HepG2 (cell line): ENCODE data around the gene PKD2L2. TPM values are rescaled to one million over a fixed set of nuclear protein-coding genes. Genes with fewer than 3 reads are reported as not detected.
"Not testable (repeated sequence)": the region's sequence is repeated elsewhere in the genome, so short reads cannot be mapped to it uniquely, and the experiment has no call there.

ENCODE experiments used
- ATAC-seq: fragments of 200-7000 bp; cut with Tn5 transposase; 3 replicates; pipeline ENCODE4 v1.9.1; 2020; ENCODE audit warnings: mild to moderate bottlenecking, moderate library complexity
- BruUV-seq: library from RNA; stranded (reverse); fragments of 400-500 nt; replicated peaks from 2 replicates; lab custom pipeline; 2021; lab: Mats Ljungman, UMichigan
- CTCF ChIA-PET: fragments of 300-600 bp; formaldehyde crosslinking; extraction: SDS; loops from one replicate; lab custom pipeline; 2021; ENCODE audit warnings: low total read pairs, inconsistent platforms, low intra/inter-chr PET ratio; lab: Yijun Ruan, JAX
- POLR2A ChIA-PET: fragments of 350-600 bp; sonication (Branson Sonifier 250); formaldehyde crosslinking; loops from one replicate; lab custom pipeline; 2020; ENCODE audit warnings: antibody characterized with exemption, inconsistent platforms; lab: Yijun Ruan, JAX
- DNase-seq: peaks from one replicate; pipeline ENCODE4 v3.0.0-alpha.2; 2015; ENCODE audit warnings: low spot score
- FAIRE-seq: peaks from 3 replicates; lab custom pipeline; 2011; peaks lifted over from hg19 to GRCh38; lab: Jason Lieb, UNC
- H2AFZ ChIP-seq: one replicate; pipeline ENCODE4 v1.6.1; 2011; ENCODE audit warnings: low read length, inconsistent platforms
- H3K27ac ChIP-seq: fragments of 300-600 bp; 3 replicates; pipeline ENCODE4 v1.8.0; 2011; ENCODE audit warnings: mixed run types, mild to moderate bottlenecking, mixed read lengths, low read length, inconsistent platforms; ENCODE audit not compliant: insufficient read depth; ENCODE audit errors: extremely low read length
- H3K27me3 ChIP-seq, 2 experiments: fragments of 200-600 bp in 1 of 2; 2 replicates in 1 of 2; 3 replicates in 1 of 2; pipeline versions ENCODE4 v1.6.0 to v1.8.0; 2011; ENCODE audit warnings: low read length in 2 of 2, mild to moderate bottlenecking in 2 of 2, moderate library complexity in 2 of 2, inconsistent platforms in 1 of 2; ENCODE audit not compliant: insufficient read depth in 2 of 2, control insufficient read depth in 1 of 2
- H3K36me3 ChIP-seq, 2 experiments: fragments of 200-600 bp in 1 of 2; replicated peaks in 1 of 2; 2 replicates in 1 of 2; 3 replicates in 1 of 2; pipeline versions ENCODE4 v1.5.1 to v1.8.0; 2011; ENCODE audit warnings: low read length in 2 of 2, inconsistent platforms in 1 of 2; ENCODE audit not compliant: insufficient read depth in 2 of 2, control insufficient read depth in 1 of 2
- H3K4me1 ChIP-seq: 2 replicates; pipeline ENCODE4 v1.5.1; 2012; ENCODE audit warnings: low read length, inconsistent platforms; ENCODE audit not compliant: insufficient read depth
- H3K4me2 ChIP-seq: 2 replicates; pipeline ENCODE4 v1.6.0; 2011; ENCODE audit warnings: low read depth, low read length, inconsistent platforms
- H3K4me3 ChIP-seq, 3 experiments: fragments of 200-600 bp in 1 of 3; sonication (generic), shearing (Covaris generic) in 1 of 3; replicated peaks in 1 of 3; 2 replicates each; pipeline ENCODE4 v1.5.1; 2011 to 2016; ENCODE audit warnings: low read length in 3 of 3, inconsistent platforms in 2 of 3, low read depth in 2 of 3, mild to moderate bottlenecking in 2 of 3, control low read depth in 1 of 3, mixed read lengths in 1 of 3; ENCODE audit not compliant: insufficient read depth in 1 of 3
- H3K79me2 ChIP-seq: one replicate; pipeline ENCODE4 v1.6.1; 2011; ENCODE audit warnings: low read length, inconsistent platforms; ENCODE audit not compliant: insufficient read depth
- H3K9ac ChIP-seq: 2 replicates; pipeline ENCODE4 v1.6.0; 2011; ENCODE audit warnings: mild to moderate bottlenecking, low read depth, low read length, inconsistent platforms; ENCODE audit not compliant: insufficient read depth
- H3K9me3 ChIP-seq: 2 replicates; pipeline ENCODE4 v1.5.1; 2012; ENCODE audit warnings: mild to moderate bottlenecking, low read length
- H4K20me1 ChIP-seq: 2 replicates; pipeline ENCODE4 v1.6.0; 2011; ENCODE audit warnings: inconsistent platforms, mild to moderate bottlenecking, low read length, moderate library complexity; ENCODE audit not compliant: insufficient read depth
- MED8 ChIP-seq: sonication (generic); formaldehyde crosslinking; IDR thresholded peaks from 2 replicates; pipeline ENCODE4 v1.8.1; 2023; ENCODE audit warnings: mild to moderate bottlenecking, missing genetic modification reagents; ENCODE audit not compliant: insufficient replicate concordance
- ZMYM4 ChIP-seq: sonication (generic); formaldehyde crosslinking; IDR thresholded peaks from 2 replicates; pipeline ENCODE4 v1.8.1; 2023; ENCODE audit warnings: mild to moderate bottlenecking, missing genetic modification reagents
- ZNF552 ChIP-seq: sonication (generic); formaldehyde crosslinking; IDR thresholded peaks from 2 replicates; pipeline ENCODE4 v1.9.0; 2022; ENCODE audit warnings: missing genetic modification reagents, mild to moderate bottlenecking, borderline replicate concordance
- WGBS: methylation state at CpG from one replicate; pipeline ENCODE4 v1.1.6; 2017; ENCODE audit warnings: low lambda C conversion rate; 5-methylcytosine and 5-hydroxymethylcytosine counted together
- in situ Hi-C: cut with HindIII; loops from 2 replicates; pipeline ENCODE4 v1.10.0; 2017; ENCODE audit warnings: low pct_unique_long_range_greater_than_20kb; ENCODE audit not compliant: extremely low pct_ligation_motif_present
- intact Hi-C: fragments of 100-400 bp; cut with micrococcal nuclease; formaldehyde crosslinking; loops from one replicate; pipeline ENCODE4 v1.10.0; 2022; ENCODE audit not compliant: unreplicated experiment
- polyA plus RNA-seq, 8 experiments: library from polyadenylated mRNA; depleted of rRNA in 3 of 8; stranded (reverse) in 7 of 8; unstranded in 1 of 8; fragments of >200 nt; fragmentation: Illumina TruSeq in 4 of 8; extraction: Trizol in 4 of 8; gene quantifications; 2 replicates each; pipeline versions ENCODE4 v1.2.1 to v1.2.3, GENCODE V29; 2011 to 2016; ENCODE audit warnings: low read depth in 4 of 8, missing spikeins in 1 of 8, mixed read lengths in 1 of 8; ENCODE audit not compliant: insufficient read depth in 1 of 8
- total RNA-seq, 5 experiments: library from RNA; depleted of rRNA; stranded (reverse); fragments of >200 nt; fragmentation: Illumina TruSeq; extraction: Trizol; gene quantifications; 2 replicates each; pipeline ENCODE4 v1.2.3, GENCODE V29; 2016; ENCODE audit warnings: low read depth in 1 of 5
- TF ChIP-seq, protein P1 (sequence below): sonication (generic); formaldehyde crosslinking; IDR thresholded peaks from 2 replicates; pipeline ENCODE4 v1.5.0; 2020; ENCODE audit warnings: missing genetic modification reagents
- TF ChIP-seq, protein P2 (sequence below), 2 experiments: fragments of 450-650 bp in 1 of 2; sonication (generic) in 1 of 2; formaldehyde crosslinking; IDR thresholded peaks; 2 replicates each; pipeline versions ENCODE4 v1.5.0 to v1.8.0; 2020 to 2022; ENCODE audit warnings: mild to moderate bottlenecking in 1 of 2, missing genetic modification reagents in 1 of 2

Gene PKD2L2
- total and polyA plus RNA-seq, 2 of the 13 experiments (the other 11 are each of a cell fraction or from before 2014, with no cell fraction given) = not detected

DNA sequence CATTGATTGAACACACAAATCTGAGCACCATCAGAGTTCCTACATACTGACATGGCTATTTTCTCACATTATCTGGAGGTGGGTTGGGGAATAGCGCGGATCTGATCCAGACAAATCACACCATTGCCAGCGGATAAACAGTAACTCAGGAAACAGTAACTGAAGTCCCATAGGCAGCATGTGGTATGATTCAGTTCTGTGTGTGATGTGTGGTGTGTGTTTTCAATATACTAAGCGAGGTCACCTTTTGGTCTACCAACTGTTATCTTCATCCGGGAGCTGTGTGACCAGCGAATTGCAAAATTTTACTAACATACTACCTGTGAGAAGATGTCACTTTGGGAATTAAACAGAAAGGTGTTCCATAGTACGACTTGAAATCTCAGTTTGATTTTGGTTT is 50.1 kb downstream of the PKD2L2 start:
- Histone ChIP-seq H3K79me2 (no peaks in the 10 kb centered on the region), H3K27ac (no peak overlapping the region), H2AFZ (no peak overlapping the region), H3K9ac (no peak overlapping the region), H3K36me3 (peaks cover 14 to 50% of the 10 kb centered on the region in 2 experiments), H3K4me2 (no peak overlapping the region), H4K20me1 (no peaks in the 10 kb centered on the region), H3K27me3 (no peaks in the 10 kb centered on the region), H3K9me3 (no peaks in the 10 kb centered on the region), H3K4me1 (no peaks in the 10 kb centered on the region), H3K4me3 (no peak overlapping the region)
- FAIRE-seq (no peak), ATAC-seq (no peak), DNase-seq (no peak)
- ChIA-PET CTCF (no interaction called here), POLR2A (no interaction called here)
- no TSS peak for BruUV-seq
- 92% methylated on average over 7 of the region's 7 CpGs for WGBS
- no peak for TF ChIP-seq ZMYM4 (CRISPR knock-in tag)
- TF ChIP-seq MED8 (CRISPR knock-in tag) = no peak
- TF ChIP-seq, protein P1, sequence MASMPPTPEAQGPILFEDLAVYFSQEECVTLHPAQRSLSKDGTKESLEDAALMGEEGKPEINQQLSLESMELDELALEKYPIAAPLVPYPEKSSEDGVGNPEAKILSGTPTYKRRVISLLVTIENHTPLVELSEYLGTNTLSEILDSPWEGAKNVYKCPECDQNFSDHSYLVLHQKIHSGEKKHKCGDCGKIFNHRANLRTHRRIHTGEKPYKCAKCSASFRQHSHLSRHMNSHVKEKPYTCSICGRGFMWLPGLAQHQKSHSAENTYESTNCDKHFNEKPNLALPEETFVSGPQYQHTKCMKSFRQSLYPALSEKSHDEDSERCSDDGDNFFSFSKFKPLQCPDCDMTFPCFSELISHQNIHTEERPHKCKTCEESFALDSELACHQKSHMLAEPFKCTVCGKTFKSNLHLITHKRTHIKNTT (CRISPR knock-in tag) = no peak
- TF ChIP-seq, protein P2, sequence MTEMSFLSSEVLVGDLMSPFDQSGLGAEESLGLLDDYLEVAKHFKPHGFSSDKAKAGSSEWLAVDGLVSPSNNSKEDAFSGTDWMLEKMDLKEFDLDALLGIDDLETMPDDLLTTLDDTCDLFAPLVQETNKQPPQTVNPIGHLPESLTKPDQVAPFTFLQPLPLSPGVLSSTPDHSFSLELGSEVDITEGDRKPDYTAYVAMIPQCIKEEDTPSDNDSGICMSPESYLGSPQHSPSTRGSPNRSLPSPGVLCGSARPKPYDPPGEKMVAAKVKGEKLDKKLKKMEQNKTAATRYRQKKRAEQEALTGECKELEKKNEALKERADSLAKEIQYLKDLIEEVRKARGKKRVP (CRISPR knock-in tag; IDR thresholded peaks at IDR 0.05) = no peak
- TF ChIP-seq ZNF552 = no peak
- in situ Hi-C loops = no loop called here
- intact Hi-C loops = no loop called here

DNA sequence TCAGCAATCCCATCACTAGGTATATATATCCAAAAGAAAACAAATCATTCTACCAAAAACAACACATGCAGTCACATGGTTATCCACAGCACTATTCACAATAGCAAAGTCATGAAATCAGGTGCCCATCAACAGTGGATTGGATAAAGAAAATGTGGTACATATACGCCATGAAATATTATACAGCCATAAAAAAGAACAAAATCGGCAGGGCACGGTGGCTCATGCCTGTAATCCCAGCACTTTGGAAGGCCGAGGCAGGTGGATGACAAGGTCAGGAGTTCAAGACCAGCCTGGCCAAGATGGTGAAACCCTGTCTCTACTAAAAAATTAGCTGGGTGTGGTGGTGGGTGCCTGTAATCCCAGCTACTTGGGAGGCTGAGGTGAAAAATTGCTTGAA is 55.0 kb downstream of the PKD2L2 start:
- H3K27me3 ChIP-seq, H3K27ac ChIP-seq, FAIRE-seq, H3K4me3 ChIP-seq, intact Hi-C loops, H3K4me1 ChIP-seq, H3K79me2 ChIP-seq, H3K9ac ChIP-seq, CTCF ChIA-PET, DNase-seq, POLR2A ChIA-PET, H3K4me2 ChIP-seq, ATAC-seq, H4K20me1 ChIP-seq, in situ Hi-C loops, BruUV-seq, H3K9me3 ChIP-seq, H2AFZ ChIP-seq: not testable (repeated sequence)
- peaks cover 14 to 88% of the 10 kb centered on the region in 2 experiments for H3K36me3 ChIP-seq
- WGBS = 94% methylated on average over 4 of the region's 4 CpGs
